HG03108 (cell line): ENCODE data around the gene DHRS1.

Source experiments
- ATAC-seq: cut with Tn5 transposase; IDR thresholded peaks from one replicate; pipeline ENCODE4 v1.9.1; 2021; ENCODE audit warnings: moderate library complexity; ENCODE audit not compliant: unreplicated experiment

The DHRS1 gene

GRCh38 chr14:24268225-24268624 lies 31.4 kb downstream of the DHRS1 start:
- no peak for ATAC-seq

DNA sequence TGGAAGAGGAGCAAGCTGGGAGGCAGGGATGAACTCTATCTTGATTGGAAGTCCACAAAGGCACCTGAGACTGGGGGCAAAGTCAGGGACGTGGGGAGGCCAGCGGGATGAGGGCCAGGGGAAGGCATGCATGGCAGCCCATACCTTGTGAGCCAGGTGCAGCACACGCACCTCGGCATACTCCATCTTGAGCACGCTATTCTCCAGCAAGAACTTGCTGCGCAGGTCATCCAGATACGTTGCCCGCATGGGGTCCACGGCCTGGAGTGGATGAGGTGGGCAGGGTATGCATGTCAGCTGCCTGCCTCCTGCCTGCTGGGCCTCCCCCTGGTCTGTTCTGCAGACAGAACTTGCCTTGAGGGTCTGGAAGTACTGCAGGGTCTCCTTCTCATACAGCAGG lies 32.1 kb downstream of the DHRS1 start:
- no peak for ATAC-seq

- ATAC-seq, result no peak
Measured at GRCh38 chr14:24266344-24267244, 33.0 kb downstream of the DHRS1 start.

DNA sequence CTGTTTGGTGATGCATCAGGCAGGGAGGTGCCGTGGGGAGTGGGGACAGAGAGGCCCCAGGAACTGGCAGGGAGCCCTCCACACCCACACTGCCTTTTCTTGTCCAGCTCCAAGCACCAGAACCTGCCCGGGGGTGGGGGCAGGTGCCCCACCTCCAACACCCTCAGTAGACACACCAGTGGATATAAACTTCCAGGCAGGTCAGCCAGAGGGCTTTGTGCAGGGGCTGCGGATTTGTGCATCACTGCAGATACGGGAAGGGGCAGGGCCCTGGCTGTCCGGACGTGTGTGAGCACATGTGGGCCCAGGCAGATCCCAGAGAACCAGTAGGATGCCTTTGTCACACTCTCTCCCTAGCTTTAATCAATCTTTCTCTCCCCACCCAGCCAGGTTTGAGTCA lies 35.3 kb downstream of the DHRS1 start:
- ATAC-seq, result no peak

- no peak for ATAC-seq
Measured at GRCh38 chr14:24263848-24264247, 35.7 kb downstream of the DHRS1 start.

- ATAC-seq, result no peak
Measured at GRCh38 chr14:24262821-24263733, 36.5 kb downstream of the DHRS1 start, which contains the start of gene TGM1. TGM1 (minus strand) TSS chr14:24263177; CDS start chr14:24262352, 825 bp downstream.

DNA sequence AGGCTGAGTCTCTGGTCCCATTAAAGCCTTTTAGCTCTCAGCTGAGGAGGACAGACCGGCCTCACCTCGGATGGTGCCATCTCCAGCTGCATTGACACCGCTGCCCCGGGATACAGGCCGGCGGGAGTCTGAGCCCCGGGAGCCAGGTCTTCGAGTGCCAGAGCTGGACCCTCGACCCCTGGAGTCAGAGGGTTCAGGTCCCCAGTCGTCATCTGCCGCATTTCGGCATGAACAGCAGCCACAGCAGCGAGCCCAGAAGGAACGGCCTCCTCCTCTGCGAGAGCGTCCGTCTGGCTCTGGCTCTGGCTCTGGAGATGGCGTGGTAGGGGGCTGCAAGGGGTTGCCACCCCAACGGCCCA lies 37.6 kb downstream of the DHRS1 start:
- no peak for ATAC-seq

DNA sequence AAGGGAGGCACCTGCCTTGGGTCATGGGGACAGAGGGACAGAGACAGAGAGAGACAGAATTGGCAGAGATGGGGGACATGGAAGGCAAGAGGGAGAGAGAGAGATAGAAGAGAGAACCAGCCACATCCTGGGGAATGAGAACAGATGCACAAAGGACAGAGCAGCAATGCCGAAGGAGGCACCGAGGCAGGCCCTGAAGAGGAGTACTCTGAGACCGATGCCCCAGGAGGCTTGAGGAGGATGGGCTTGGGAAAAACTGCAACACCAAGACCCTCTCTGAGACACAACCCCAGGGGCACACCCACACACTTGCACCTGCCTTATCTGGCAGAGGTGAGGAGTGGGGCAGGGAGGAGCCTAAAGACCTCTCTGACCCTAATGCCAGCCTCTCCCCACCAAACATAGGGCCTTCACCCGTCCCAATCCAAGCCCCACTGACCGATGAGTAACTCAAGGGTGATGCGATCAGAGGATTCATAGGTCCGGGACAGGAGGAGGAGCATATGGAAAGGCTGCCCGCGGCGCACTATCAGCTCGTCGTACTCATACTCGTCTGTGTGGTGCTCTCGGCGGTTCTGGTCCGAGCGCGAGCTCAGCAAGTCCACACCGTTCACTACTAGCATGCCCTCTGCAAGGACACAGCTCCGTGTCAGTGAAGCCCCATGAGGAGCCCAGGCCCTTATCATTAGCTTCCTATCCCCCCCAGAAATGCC lies 38.2 kb downstream of the DHRS1 start:
- ATAC-seq, result no peak

- no peak for ATAC-seq
Measured at GRCh38 chr14:24260780-24261157, 38.8 kb downstream of the DHRS1 start.

- ATAC-seq, result no peak
Measured at GRCh38 chr14:24260026-24260779, 39.4 kb downstream of the DHRS1 start.

GRCh38 chr14:24259282-24260025 lies 40.1 kb downstream of the DHRS1 start:
- no peak for ATAC-seq

DNA sequence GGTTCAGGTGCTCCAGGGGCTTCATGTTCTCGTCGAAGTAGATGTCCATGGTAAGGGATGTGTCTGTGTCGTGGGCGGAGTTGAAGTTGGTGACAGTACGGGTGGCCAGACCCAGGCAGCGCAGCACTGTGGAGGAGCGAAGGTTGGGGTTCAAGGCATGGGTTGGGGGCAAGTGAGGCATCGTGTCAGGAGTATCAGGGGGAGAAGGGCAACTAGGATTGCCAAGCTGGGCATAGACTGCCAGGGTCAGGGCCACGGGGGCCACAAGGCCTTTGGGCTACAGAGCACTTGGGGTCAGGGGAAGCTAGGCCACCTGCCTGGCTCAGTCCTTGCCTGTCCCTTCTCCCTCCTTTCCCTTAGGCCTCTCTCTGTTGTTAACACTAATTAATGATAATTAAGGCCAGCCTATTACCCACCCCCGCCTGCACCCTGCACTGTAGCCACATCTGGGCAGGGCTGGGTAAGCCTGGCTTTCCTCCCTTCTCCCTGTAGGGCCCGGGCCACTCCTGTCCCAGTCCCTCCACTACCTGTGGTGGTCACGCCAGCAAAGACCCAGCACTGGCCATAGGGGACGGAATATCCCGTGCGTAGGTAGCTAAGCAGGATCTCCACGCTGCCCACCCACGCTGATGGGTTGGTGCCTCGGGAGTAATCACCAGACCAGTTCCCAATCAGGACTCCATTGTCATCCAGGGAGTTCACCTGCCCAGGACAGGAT lies 40.9 kb downstream of the DHRS1 start:
- no peak for ATAC-seq

DNA sequence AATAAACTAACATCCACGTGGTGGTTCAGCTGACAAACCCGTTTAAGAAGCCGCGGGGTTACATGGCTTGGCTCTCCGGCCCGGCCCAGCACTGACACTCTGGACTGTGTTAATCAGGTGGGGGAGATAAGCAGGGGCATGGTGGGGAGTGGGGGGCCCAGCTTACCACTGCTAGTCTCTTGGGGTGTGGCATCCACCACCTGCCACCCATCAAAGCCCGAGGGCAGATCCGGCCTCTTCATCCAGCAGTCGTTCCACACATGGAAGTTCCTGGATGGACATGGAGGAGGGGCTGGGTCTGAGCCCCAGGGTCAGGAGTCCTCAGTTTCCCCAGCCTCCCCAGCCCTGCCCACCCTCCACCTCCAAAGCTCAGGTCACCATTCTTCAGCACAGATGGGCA lies 41.5 kb downstream of the DHRS1 start:
- no peak for ATAC-seq

GRCh38 chr14:24256960-24257359 lies 42.6 kb downstream of the DHRS1 start:
- no peak for ATAC-seq

DNA sequence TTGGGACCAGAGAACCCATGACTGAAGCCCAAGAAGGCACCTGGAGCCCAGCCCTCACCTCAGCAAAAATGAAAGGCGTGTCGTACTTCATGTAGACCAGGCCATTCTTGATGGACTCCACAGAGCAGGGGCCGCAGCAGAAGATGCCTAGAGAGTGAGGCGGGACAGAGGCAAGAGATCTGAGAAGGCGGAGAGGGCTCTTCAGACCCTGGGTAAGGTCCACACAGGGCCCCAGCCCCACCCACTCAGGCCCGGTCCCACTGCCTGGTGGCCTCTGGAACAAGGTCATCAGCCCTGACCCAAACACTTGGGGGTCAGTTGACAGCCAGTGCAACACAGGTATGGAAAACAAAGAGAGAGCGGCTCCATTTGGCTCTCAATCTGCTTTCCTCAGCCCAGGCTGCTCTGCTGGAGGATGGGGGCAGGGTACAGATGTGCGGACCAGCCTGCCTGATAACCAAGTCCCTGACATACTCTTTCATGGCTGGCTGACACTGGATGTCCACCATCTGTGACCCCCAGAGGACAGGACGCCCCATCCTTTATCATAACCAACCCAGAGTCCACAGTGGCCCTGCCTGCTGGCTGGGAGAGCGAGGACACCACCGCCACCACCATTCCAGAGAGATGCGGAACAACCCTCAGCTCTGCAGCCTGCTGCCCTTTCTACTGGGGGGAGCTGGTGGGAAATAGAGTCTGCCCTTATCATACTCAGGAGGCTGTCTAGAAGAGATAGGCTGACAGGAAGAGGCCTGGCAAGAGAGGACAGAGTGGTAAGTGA lies 43.5 kb downstream of the DHRS1 start:
- no peak for ATAC-seq

- no peak for ATAC-seq
Measured at GRCh38 chr14:24255438-24255837, 44.1 kb downstream of the DHRS1 start.

DNA sequence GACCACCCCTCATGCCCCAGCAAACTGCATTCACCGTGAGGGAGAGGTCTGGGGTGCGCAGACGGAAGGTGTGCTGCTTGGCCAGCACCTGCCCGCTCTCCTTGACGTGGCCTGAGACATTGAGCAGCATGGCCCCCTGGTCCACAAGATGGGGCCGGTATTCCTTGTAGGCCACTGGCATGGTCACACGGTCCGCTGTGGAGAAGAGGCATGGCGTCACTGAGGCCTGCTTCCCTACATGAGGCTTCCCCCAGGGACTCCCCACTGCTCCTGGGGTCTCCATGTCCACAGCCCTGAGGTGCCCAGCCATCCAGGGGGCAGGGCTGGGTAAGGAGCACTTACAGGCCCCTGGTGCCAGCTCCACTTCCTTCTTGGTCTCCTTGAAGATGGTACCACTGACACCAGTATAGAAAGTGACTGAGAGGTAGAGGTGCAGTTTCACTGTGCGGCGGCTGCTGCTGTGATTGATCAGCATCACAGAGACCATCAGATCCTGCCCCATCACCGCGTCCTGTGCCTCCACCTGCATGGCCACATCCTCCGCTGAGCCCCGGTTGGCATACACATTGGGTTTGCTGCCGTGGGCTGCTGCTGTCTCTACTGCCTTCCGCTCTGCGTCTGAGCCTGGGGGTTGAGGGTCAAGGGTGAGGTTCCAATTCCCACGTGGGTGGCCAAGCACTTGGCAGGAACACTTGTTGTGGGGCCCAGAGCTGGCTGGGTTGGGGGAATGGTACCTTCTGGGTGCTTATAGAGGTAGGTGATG lies 44.8 kb downstream of the DHRS1 start:
- no peak for ATAC-seq

GRCh38 chr14:24253936-24254335 lies 45.6 kb downstream of the DHRS1 start:
- ATAC-seq, result no peak
